ENCODE data around the gene NOL4L. TPM values are rescaled to one million over a fixed set of nuclear protein-coding genes. Genes with fewer than 3 reads are reported as not detected.
"Not testable (repeated sequence)": the region's sequence is repeated elsewhere in the genome, so short reads cannot be mapped to it uniquely, and the experiment has no call there.

Gene NOL4L
- polyA plus RNA-seq, 5 donors = 31.0 to 41.4 (median 39.2) TPM

- DNase-seq = no peak
Measured at GRCh38 chr20:32598606-32599005, 13.5 kb upstream of the NOL4L start.

GRCh38 chr20:32597714-32598113 is 12.6 kb upstream of the NOL4L start:
- DNase-seq = no peak

- DNase-seq = no peak
Measured at GRCh38 chr20:32596681-32597252, 11.6 kb upstream of the NOL4L start.

GRCh38 chr20:32595143-32595542 is 10.0 kb upstream of the NOL4L start:
- DNase-seq = no peak

GRCh38 chr20:32594669-32595068 is 9.5 kb upstream of the NOL4L start:
- DNase-seq = not testable (repeated sequence)

GRCh38 chr20:32594204-32594603 is 9.1 kb upstream of the NOL4L start:
- no peak for DNase-seq

GRCh38 chr20:32592616-32593015 is 7.5 kb upstream of the NOL4L start:
- DNase-seq = not testable (repeated sequence)

- DNase-seq = no peak
Measured at GRCh38 chr20:32592022-32592421, 6.9 kb upstream of the NOL4L start.

- DNase-seq = no peak
Measured at GRCh38 chr20:32589769-32590168, 4.6 kb upstream of the NOL4L start.

GRCh38 chr20:32589256-32589655 is 4.1 kb upstream of the NOL4L start:
- no peak for DNase-seq

GRCh38 chr20:32588040-32588439 is 2.9 kb upstream of the NOL4L start:
- no peak for DNase-seq

- DNase-seq = no peak
Measured at GRCh38 chr20:32586291-32586690, 1.2 kb upstream of the NOL4L start.

GRCh38 chr20:32585586-32586127 is 524 bp upstream of the NOL4L start:
- DNase-seq = no peak

GRCh38 chr20:32583581-32584070 is 1.5 kb downstream of the NOL4L start:
- no peak for DNase-seq

GRCh38 chr20:32582659-32583580 is 2.2 kb downstream of the NOL4L start:
- DNase-seq = peak in 1 of 2 donors; percentile 61

- no peak for DNase-seq
Measured at GRCh38 chr20:32581839-32582658, 3.1 kb downstream of the NOL4L start.

GRCh38 chr20:32580970-32581838 is 3.9 kb downstream of the NOL4L start:
- DNase-seq = no peak

- DNase-seq = no peak
Measured at GRCh38 chr20:32580219-32580969, 4.7 kb downstream of the NOL4L start.

- no peak for DNase-seq
Measured at GRCh38 chr20:32578840-32579390, 6.2 kb downstream of the NOL4L start.

GRCh38 chr20:32578062-32578461 is 7.1 kb downstream of the NOL4L start:
- DNase-seq = not testable (repeated sequence)

All from right lung (tissue), 5 donors.